ENCODE measurements around the gene FAN1.
"Not testable (repeated sequence)": the region's sequence is repeated elsewhere in the genome, so short reads cannot be mapped to it uniquely, and the experiment has no call there.

FAN1 gene

GRCh38 chr15:30903497-30904187 is at the start of gene FAN1:
Gene FAN1, plus strand, starts transcription at chr15:30903915. Its CDS starts 749 bp downstream, at chr15:30904664.
- DNase-seq: peak; percentile 41

- no peak for DNase-seq
Measured at GRCh38 chr15:30859091-30859874, 44.4 kb upstream of the FAN1 start.

- no peak for DNase-seq
Measured at GRCh38 chr15:30865257-30865656, 38.5 kb upstream of the FAN1 start.

GRCh38 chr15:30870681-30871080 is 33.0 kb upstream of the FAN1 start:
- DNase-seq: no peak

GRCh38 chr15:30872341-30872748 is 31.4 kb upstream of the FAN1 start:
- peak; percentile 21 for DNase-seq

GRCh38 chr15:30877070-30877469 is 26.6 kb upstream of the FAN1 start:
- DNase-seq: no peak

- DNase-seq: no peak
Measured at GRCh38 chr15:30878515-30878914, 25.2 kb upstream of the FAN1 start.

- DNase-seq: no peak
Measured at GRCh38 chr15:30882849-30883433, 20.8 kb upstream of the FAN1 start.

GRCh38 chr15:30883666-30884065 is 20.0 kb upstream of the FAN1 start:
- not testable (repeated sequence) for DNase-seq

GRCh38 chr15:30885814-30886213 is 17.9 kb upstream of the FAN1 start:
- no peak for DNase-seq

GRCh38 chr15:30889196-30889595 is 14.5 kb upstream of the FAN1 start:
- DNase-seq: no peak

GRCh38 chr15:30895461-30896210 is 8.1 kb upstream of the FAN1 start:
- DNase-seq: no peak

- DNase-seq: no peak
Measured at GRCh38 chr15:30896211-30896606, 7.5 kb upstream of the FAN1 start.

- no peak for DNase-seq
Measured at GRCh38 chr15:30901889-30902288, 1.8 kb upstream of the FAN1 start.

- DNase-seq: no peak
Measured at GRCh38 chr15:30904812-30905211, 1.1 kb downstream of the FAN1 start.

- no peak for DNase-seq
Measured at GRCh38 chr15:30905821-30906220, 2.1 kb downstream of the FAN1 start.

- no peak for DNase-seq
Measured at GRCh38 chr15:30906366-30906765, 2.7 kb downstream of the FAN1 start.

GRCh38 chr15:30913761-30914160 is 10.0 kb downstream of the FAN1 start:
- DNase-seq: no peak

GRCh38 chr15:30917013-30917412 is 13.3 kb downstream of the FAN1 start:
- DNase-seq: no peak

GRCh38 chr15:30917675-30918074 is 14.0 kb downstream of the FAN1 start:
- DNase-seq: no peak

- DNase-seq: no peak
Measured at GRCh38 chr15:30918366-30918765, 14.7 kb downstream of the FAN1 start.

- DNase-seq: no peak
Measured at GRCh38 chr15:30919877-30920550, 16.3 kb downstream of the FAN1 start.

- DNase-seq: no peak
Measured at GRCh38 chr15:30921106-30921505, 17.4 kb downstream of the FAN1 start.
